Measurements from ENCODE around the gene DCN.

Gene DCN

GRCh38 chr12:91138337-91138920 lies 44.2 kb downstream of the DCN start:
- DNase-seq, result no peak

GRCh38 chr12:91133871-91134270 lies 48.7 kb downstream of the DCN start:
- DNase-seq, result peak; percentile 91

- no peak for DNase-seq
These were observed 52.8 kb downstream of the DCN start for GRCh38 chr12:91129662-91130362.

- peak; percentile 84 for DNase-seq
These were observed 54.9 kb downstream of the DCN start for GRCh38 chr12:91127751-91128150.

- peak; percentile 82 for DNase-seq
These were observed 55.3 kb downstream of the DCN start for GRCh38 chr12:91127306-91127705.

GRCh38 chr12:91126516-91126915 lies 56.1 kb downstream of the DCN start:
- DNase-seq, result no peak

- DNase-seq, result peak; percentile 57
These were observed 59.2 kb downstream of the DCN start for GRCh38 chr12:91123236-91123916.

GRCh38 chr12:91120781-91121180 lies 61.8 kb downstream of the DCN start:
- DNase-seq, result no peak

- DNase-seq, result no peak
These were observed 63.5 kb downstream of the DCN start for GRCh38 chr12:91119089-91119488.

GRCh38 chr12:91113621-91114020 lies 69.0 kb downstream of the DCN start:
- DNase-seq, result no peak

- peak; percentile 97 for DNase-seq
These were observed 71.0 kb downstream of the DCN start, which contains the start of gene LUM for GRCh38 chr12:91111366-91112325. Gene LUM, minus strand, starts transcription at chr12:91111494. Its CDS starts 2,515 bp downstream, at chr12:91108979.

GRCh38 chr12:91110311-91110924 lies 72.2 kb downstream of the DCN start:
- no peak for DNase-seq

- DNase-seq, result no peak
These were observed 72.9 kb downstream of the DCN start for GRCh38 chr12:91109581-91110310.

- DNase-seq, result peak; percentile 82
These were observed 73.5 kb downstream of the DCN start for GRCh38 chr12:91109148-91109564.

- no peak for DNase-seq
These were observed 74.3 kb downstream of the DCN start for GRCh38 chr12:91108196-91108755.

- no peak for DNase-seq
These were observed 76.3 kb downstream of the DCN start for GRCh38 chr12:91106283-91106682.

GRCh38 chr12:91105807-91106206 lies 76.8 kb downstream of the DCN start:
- DNase-seq, result peak; percentile 76

GRCh38 chr12:91104812-91105466 lies 77.7 kb downstream of the DCN start:
- no peak for DNase-seq

- no peak for DNase-seq
These were observed 79.0 kb downstream of the DCN start for GRCh38 chr12:91103624-91104023.

- no peak for DNase-seq
These were observed 79.5 kb downstream of the DCN start for GRCh38 chr12:91103101-91103500.

Measured in fibroblast of skin of scalp (primary cell).